Psoas muscle (tissue), 8 donors: ENCODE data around the gene MED12. TPM values are rescaled to one million over a fixed set of nuclear protein-coding genes. Genes with fewer than 3 reads are reported as not detected.

ENCODE experiments used
- ATAC-seq, 4 donors: fragments of 200-7000 bp; cut with Tn5 transposase; one replicate each; pipeline ENCODE4 v1.9.1; 2020; ENCODE audit warnings: moderate library complexity in 3 of 4, mild to moderate bottlenecking in 2 of 4
- DNase-seq, 2 donors: peaks; one replicate each; pipeline ENCODE4 v3.0.0-alpha.2; 2020
- H3K27ac ChIP-seq: fragments of 200-600 bp; one replicate; pipeline ENCODE4 v1.8.0; 2022
- H3K27me3 ChIP-seq, 3 donors: fragments of 200-600 bp in 1 of 3; one replicate each; pipeline versions ENCODE4 v1.6.1 to v1.8.0; 2013 to 2022; ENCODE audit warnings: low read length in 2 of 3, mild to moderate bottlenecking in 2 of 3, moderate library complexity in 1 of 3; ENCODE audit not compliant: insufficient read depth in 3 of 3
- H3K36me3 ChIP-seq, 2 donors: fragments of 200-600 bp in 1 of 2; one replicate each; pipeline versions ENCODE4 v1.6.1 to v1.8.0; 2013 to 2022; ENCODE audit warnings: low read depth in 1 of 2, mild to moderate bottlenecking in 1 of 2, moderate library complexity in 1 of 2; ENCODE audit not compliant: insufficient read depth in 1 of 2
- H3K4me1 ChIP-seq: fragments of 200-600 bp; one replicate; pipeline ENCODE4 v1.8.0; 2022
- H3K4me3 ChIP-seq: fragments of 200-600 bp; one replicate; pipeline ENCODE4 v1.8.0; 2022; ENCODE audit warnings: mild to moderate bottlenecking
- H3K9me3 ChIP-seq: fragments of 200-600 bp; one replicate; pipeline ENCODE4 v1.8.0; 2022
- WGBS, 3 donors: extraction: QIAGEN DNeasy Blood & Tissue Kit; methylation state at CpG; one replicate each; pipeline versions ENCODE4 v1.1.6 to v1.1.7; 2013; 5-methylcytosine and 5-hydroxymethylcytosine counted together
- intact Hi-C, 2 donors: fragments of 100-400 bp; cut with DNase I; formaldehyde crosslinking; loops; one replicate each; pipeline versions ENCODE4 v1.11.0 to v1.14.2; 2022
- polyA plus RNA-seq, 3 donors: library from polyadenylated mRNA; stranded (reverse); fragments of 200-250 nt; gene quantifications; one replicate each; pipeline ENCODE4 v1.2.3, GENCODE V29; 2013
- total RNA-seq, 4 donors: library from RNA; stranded (reverse); fragmentation: NEBNext Ultra II Directional in 2 of 4; extraction: Animal tissue kit (Norgen Biotek cat#: 25700) in 2 of 4; gene quantifications; one replicate each; pipeline versions ENCODE4 v1.2.1 to v1.2.4, GENCODE V29; 2021 to 2023
- TF ChIP-seq, protein P1 (sequence below): fragments of 200-600 bp; IDR thresholded peaks from one replicate; pipeline ENCODE4 v1.8.0; 2022; ENCODE audit warnings: antibody characterized with exemption
- donor health status: healthy with polysubstance abuse.
- donor health status: DM: no; HTN: no; CAD: no; lungs with moderate emphysema.
- donor health status: Bipolar disorder and iron deficiency.
- donor health status: healthy.
- donor health status: DM: yes; HTN: yes; CAD: no.
- donor health status: DM: no; HTN: no; CAD: no.
- donor health status: DM: no; HTN: no; CAD: no.
- donor health status: DM: yes; HTN: yes; CAD: no.

Gene MED12
- total and polyA plus RNA-seq, 7 donors, result 7.1 to 24.8 (median 20.7) TPM

DNA sequence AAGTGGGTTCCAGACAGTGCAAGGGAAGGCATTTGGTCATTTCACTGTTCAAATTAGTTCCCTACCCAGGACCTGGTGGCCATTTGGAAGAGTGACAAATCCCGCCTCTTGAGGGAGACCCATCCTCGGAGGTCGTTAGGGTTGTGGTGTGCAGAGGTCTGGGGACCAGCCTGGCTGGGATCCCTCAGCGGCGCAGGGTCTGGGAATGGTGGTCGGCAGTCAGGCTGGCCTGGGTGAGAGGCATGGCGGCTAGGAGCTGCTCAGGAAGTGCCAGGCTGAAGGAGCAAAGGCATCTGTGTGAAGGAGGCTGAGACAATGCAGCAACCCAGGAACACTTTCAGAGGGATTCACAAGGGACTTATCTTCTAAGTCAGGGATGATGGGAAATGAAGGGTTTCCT is 33.0 kb downstream of the MED12 start:
- DNase-seq (no peak), ATAC-seq (no peak)
- intact Hi-C loops, result no loop called here
- Histone ChIP-seq H3K27ac (no peak overlapping the region), H3K9me3 (no peaks in the 10 kb centered on the region), H3K4me3 (no peak overlapping the region), H3K27me3 (peaks cover 0 to 16% (median 0%) of the 10 kb centered on the region in 3 donors), H3K4me1 (peaks cover 2% of the 10 kb centered on the region), H3K36me3 (no peaks in the 10 kb centered on the region)
- TF ChIP-seq, protein P1, sequence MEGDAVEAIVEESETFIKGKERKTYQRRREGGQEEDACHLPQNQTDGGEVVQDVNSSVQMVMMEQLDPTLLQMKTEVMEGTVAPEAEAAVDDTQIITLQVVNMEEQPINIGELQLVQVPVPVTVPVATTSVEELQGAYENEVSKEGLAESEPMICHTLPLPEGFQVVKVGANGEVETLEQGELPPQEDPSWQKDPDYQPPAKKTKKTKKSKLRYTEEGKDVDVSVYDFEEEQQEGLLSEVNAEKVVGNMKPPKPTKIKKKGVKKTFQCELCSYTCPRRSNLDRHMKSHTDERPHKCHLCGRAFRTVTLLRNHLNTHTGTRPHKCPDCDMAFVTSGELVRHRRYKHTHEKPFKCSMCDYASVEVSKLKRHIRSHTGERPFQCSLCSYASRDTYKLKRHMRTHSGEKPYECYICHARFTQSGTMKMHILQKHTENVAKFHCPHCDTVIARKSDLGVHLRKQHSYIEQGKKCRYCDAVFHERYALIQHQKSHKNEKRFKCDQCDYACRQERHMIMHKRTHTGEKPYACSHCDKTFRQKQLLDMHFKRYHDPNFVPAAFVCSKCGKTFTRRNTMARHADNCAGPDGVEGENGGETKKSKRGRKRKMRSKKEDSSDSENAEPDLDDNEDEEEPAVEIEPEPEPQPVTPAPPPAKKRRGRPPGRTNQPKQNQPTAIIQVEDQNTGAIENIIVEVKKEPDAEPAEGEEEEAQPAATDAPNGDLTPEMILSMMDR, result no peak
- WGBS, 3 donors, result 60 to 62% (median 60%) methylated on average over 7 of the region's 7 CpGs

GRCh38 chrX:71154196-71154595 is 35.8 kb downstream of the MED12 start:
- TF ChIP-seq, protein P1, result no peak
- Histone ChIP-seq H3K27me3 (peaks cover 0 to 12% (median 0%) of the 10 kb centered on the region in 3 donors), H3K36me3 (no peaks in the 10 kb centered on the region), H3K9me3 (no peaks in the 10 kb centered on the region), H3K4me1 (no peaks in the 10 kb centered on the region), H3K4me3 (no peak overlapping the region), H3K27ac (no peak overlapping the region)
- ATAC-seq (no peak), DNase-seq (no peak)
- intact Hi-C loops, result no loop called here
- 71 to 91% (median 88%) methylated on average over 4 to 7 of the region's 7 CpGs for WGBS, 3 donors

DNA sequence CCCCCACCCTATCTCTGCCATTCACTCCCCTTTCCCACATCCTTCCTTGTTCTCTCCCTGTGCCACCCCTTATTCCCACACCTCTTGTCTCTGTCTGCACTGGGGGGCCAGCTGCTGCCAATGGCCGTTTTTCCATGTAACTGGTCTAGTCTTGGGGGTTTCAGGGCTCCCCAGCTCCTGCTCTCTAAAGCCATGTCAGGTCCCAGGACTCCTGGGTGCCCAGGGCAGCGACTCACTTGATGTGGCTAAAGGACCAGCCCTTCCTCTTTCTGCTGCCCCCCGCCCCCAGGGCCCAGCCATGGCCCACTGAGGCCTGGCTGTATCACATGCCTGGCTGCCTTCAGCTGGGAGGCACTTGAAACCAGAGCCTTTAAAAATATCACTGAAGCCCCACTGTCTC is 36.2 kb downstream of the MED12 start:
- no peak overlapping the region for H3K4me3 ChIP-seq
- intact Hi-C loops, result no loop called here
- peaks cover 0 to 12% (median 0%) of the 10 kb centered on the region in 3 donors for H3K27me3 ChIP-seq
- no peaks in the 10 kb centered on the region for H3K9me3 ChIP-seq
- 39 to 90% (median 78%) methylated on average over 3 of the region's 3 CpGs for WGBS, 3 donors
- ATAC-seq, result no peak
- H3K4me1 ChIP-seq, result no peaks in the 10 kb centered on the region
- no peaks in the 10 kb centered on the region for H3K36me3 ChIP-seq
- H3K27ac ChIP-seq, result no peak overlapping the region
- TF ChIP-seq, protein P1, result no peak
- DNase-seq, result no peak

- Histone ChIP-seq H3K4me3 (no peak overlapping the region), H3K27ac (no peak overlapping the region), H3K27me3 (peaks cover 0 to 10% (median 0%) of the 10 kb centered on the region in 3 donors), H3K9me3 (no peaks in the 10 kb centered on the region), H3K4me1 (no peaks in the 10 kb centered on the region), H3K36me3 (no peaks in the 10 kb centered on the region)
- DNase-seq, result no peak
- no peak for ATAC-seq
- TF ChIP-seq, protein P1, result no peak
- intact Hi-C loops, result no loop called here
- WGBS, 3 donors, result 79 to 84% (median 82%) methylated on average over 6 of the region's 6 CpGs
These were observed 40.2 kb downstream of the MED12 start for GRCh38 chrX:71158603-71159002.

DNA sequence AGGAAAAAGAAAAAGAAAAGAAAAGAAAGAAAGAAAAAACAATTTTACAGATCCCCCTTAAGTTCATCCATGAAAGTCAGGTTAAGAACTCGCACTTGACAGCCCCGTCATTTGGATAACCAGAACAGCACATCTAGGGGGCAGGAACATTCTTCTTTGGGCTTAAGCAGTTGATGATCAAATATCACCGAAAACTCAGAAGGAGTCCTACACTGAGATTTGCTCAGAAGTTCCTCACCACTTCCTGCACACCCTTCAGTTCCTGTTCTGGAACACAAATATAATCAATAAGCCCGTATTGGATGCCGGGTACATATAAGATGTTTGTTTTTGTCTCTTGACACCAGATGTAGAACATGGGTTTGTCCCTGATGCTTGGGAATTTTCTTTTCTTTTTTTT is 40.9 kb downstream of the MED12 start:
- DNase-seq, result no peak
- Histone ChIP-seq H3K4me1 (no peaks in the 10 kb centered on the region), H3K9me3 (no peaks in the 10 kb centered on the region), H3K27me3 (peaks cover 0 to 4% (median 0%) of the 10 kb centered on the region in 3 donors), H3K4me3 (no peak overlapping the region), H3K36me3 (no peaks in the 10 kb centered on the region), H3K27ac (no peak overlapping the region)
- intact Hi-C loops, result no loop called here
- 72 to 85% (median 75%) methylated on average over 5 of the region's 5 CpGs for WGBS, 3 donors
- TF ChIP-seq, protein P1, result no peak
- ATAC-seq, result no peak
